ENCODE data around the gene PADI6.
A peak's percentile ranks its signal among the peaks of the same experiment; 100 is the strongest.

DNA sequence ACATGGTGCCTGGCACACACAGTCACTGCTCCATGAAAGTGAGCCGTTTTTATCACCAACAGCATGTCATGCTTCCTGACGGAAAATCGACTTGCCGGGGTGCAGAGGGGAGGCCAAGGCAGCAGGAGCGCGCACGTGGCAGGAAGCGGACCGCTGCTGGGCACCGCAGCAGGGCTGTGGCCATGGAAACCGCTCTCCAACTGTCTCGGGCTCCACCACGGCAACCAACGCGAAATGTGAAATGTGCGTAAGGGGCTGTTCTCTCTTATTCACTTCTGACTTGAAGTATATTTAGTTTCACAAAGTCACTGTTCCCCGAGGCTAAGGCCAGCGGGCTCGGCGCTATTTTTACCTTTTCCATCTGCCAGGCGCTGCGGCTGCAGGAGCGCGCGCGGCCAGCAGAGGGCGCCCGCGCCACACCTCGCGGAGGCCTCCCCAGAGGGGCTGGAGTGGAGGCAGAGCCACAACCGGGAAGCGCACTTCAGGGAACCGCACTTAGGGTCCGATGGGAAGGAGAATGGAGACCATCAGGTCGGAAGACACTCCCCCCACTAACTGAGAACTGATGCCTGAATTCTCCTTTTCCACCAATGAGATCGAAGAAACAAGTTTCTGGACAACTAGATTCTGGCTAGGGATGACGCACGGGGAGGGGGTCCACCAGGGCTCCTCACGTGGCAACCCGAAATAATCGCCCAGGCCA is 47.8 kb downstream of the PADI6 start:
- TF ChIP-seq, protein P1, sequence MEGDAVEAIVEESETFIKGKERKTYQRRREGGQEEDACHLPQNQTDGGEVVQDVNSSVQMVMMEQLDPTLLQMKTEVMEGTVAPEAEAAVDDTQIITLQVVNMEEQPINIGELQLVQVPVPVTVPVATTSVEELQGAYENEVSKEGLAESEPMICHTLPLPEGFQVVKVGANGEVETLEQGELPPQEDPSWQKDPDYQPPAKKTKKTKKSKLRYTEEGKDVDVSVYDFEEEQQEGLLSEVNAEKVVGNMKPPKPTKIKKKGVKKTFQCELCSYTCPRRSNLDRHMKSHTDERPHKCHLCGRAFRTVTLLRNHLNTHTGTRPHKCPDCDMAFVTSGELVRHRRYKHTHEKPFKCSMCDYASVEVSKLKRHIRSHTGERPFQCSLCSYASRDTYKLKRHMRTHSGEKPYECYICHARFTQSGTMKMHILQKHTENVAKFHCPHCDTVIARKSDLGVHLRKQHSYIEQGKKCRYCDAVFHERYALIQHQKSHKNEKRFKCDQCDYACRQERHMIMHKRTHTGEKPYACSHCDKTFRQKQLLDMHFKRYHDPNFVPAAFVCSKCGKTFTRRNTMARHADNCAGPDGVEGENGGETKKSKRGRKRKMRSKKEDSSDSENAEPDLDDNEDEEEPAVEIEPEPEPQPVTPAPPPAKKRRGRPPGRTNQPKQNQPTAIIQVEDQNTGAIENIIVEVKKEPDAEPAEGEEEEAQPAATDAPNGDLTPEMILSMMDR (IDR thresholded peaks at IDR 0.05; ENCODE audit: low read depth, low read length, poor library complexity, severe bottlenecking): peak; percentile 100
- TF ChIP-seq EZH2phosphoT487 (IDR thresholded peaks at IDR 0.05; ENCODE audit: borderline replicate concordance, low read length): no peak
